ENCODE results near the gene RNU5D-1.

DNA sequence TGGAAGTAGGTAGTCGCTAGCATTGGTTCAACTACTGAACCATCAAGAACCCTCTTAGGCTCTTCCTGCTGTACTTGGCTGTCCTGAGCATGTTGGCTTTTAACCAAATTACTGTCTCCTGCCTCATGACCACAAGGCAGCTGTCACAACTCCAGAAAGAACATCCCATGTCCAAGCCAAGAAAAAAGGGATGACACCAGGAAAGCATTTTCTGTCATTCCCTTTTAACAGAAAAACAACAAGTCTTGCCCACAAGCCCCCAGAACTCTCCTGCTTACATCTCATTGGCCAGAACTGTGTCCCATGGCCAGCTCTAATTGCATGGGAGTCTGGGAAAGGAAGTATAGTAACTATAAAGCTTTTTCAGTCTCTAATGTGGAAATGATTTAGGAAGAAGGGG lies 2.4 kb upstream of the RNU5D-1 start:
- TF ChIP-seq, protein P1, sequence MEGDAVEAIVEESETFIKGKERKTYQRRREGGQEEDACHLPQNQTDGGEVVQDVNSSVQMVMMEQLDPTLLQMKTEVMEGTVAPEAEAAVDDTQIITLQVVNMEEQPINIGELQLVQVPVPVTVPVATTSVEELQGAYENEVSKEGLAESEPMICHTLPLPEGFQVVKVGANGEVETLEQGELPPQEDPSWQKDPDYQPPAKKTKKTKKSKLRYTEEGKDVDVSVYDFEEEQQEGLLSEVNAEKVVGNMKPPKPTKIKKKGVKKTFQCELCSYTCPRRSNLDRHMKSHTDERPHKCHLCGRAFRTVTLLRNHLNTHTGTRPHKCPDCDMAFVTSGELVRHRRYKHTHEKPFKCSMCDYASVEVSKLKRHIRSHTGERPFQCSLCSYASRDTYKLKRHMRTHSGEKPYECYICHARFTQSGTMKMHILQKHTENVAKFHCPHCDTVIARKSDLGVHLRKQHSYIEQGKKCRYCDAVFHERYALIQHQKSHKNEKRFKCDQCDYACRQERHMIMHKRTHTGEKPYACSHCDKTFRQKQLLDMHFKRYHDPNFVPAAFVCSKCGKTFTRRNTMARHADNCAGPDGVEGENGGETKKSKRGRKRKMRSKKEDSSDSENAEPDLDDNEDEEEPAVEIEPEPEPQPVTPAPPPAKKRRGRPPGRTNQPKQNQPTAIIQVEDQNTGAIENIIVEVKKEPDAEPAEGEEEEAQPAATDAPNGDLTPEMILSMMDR (IDR thresholded peaks at IDR 0.05), result no peak
- TF ChIP-seq POLR2A (IDR thresholded peaks at IDR 0.05), result no peak

Measured in adrenal gland (tissue), 5 donors.